Stimulated activated CD8-positive, alpha-beta memory T cell treated with anti-CD3 and anti-CD28 coated beads, Interleukin-15, amount 100 ng/mL, for 4 hours (primary cell): ENCODE results near the gene FGF1.
A peak's percentile ranks its signal among the peaks of the same experiment; 100 is the strongest.

Experiments
- DNase-seq, 2 donors: peaks; one replicate each; pipeline ENCODE4 v3.0.0-alpha.2; 2020; ENCODE audit warnings: low read depth in 2 of 2

The FGF1 gene

DNA sequence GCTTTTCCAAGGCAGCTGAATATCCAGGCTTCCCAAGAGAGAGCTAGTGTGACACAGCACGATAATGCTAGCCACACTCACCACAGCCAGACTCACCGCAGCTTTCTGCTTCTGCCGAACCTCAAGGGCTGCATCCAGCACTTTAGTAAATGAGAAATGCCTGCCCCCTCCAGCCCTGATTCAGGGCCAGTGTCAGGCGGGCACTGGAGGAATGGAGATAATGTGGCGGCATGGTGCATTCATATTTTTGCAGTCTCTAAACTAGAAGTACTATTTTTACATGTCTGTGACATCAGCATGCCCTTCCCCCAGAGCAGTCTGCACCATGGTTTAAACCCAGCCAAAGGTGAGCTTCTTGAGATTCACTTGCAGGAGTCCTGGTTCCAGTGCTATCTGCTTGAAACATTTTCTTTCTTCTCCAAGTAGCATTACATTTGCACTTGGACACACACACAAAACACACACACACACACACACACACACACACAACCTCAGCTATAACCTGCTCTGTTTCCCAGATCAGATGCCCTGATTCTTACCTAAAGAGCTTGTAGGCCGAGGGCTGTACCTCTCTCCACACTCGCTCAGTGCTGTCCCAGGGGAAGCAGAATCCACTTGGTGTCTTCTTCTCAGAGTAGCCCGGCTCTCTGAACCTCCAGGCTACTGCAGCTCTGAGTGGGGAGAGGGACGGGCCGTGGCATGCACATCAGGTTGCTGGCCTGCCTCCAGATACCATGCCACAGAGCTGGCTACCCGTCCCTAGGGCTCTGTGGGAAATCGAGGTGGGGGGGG is at the start of gene FGF1:
FGF1 (minus strand) TSS at position 673 of the 792 bp plus-strand sequence. CDS start 71,963 bp downstream, outside the sequence.
- DNase-seq, result no peak

DNA sequence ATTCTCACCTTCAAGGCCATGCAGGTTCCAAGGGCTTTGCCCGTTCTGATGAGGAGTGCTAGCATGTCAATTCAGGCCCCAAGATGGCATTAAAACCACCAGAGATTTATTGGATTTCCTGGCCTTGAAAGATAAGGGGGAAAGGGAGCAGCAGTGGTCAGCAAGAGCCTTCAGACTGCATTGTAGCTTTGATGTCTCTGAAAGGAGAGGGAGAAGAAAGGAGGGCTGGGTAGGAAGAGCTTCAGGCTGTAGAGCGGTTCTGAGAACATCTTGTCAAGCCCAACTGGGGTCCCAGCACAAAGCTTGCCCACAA is 41.8 kb upstream of the FGF1 start:
- no peak for DNase-seq

DNA sequence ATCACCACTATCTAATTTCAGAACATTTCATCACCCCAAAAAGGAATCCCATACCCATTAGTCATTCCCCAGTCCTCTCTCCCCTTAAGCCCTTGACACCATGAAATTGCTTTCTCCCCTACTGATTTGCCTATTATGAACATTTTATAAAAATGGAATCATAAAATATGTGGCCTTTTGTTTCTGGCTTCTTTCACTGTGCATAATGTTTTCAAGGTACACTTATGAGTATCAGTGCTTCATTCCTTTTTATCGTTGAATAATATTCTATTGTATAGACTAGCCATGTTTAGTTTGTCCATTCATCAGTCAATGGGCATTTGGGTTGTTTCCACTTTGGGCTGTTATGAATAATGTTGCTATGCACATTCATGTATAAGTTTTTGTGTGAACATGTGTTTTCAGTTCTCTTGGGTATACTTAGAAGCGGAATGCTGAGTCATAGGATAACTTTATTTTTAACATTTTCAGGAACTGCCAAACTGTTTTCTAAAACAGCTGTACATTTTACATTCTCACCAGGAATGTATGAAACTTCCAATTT is 40.4 kb upstream of the FGF1 start:
- DNase-seq, result no peak

DNA sequence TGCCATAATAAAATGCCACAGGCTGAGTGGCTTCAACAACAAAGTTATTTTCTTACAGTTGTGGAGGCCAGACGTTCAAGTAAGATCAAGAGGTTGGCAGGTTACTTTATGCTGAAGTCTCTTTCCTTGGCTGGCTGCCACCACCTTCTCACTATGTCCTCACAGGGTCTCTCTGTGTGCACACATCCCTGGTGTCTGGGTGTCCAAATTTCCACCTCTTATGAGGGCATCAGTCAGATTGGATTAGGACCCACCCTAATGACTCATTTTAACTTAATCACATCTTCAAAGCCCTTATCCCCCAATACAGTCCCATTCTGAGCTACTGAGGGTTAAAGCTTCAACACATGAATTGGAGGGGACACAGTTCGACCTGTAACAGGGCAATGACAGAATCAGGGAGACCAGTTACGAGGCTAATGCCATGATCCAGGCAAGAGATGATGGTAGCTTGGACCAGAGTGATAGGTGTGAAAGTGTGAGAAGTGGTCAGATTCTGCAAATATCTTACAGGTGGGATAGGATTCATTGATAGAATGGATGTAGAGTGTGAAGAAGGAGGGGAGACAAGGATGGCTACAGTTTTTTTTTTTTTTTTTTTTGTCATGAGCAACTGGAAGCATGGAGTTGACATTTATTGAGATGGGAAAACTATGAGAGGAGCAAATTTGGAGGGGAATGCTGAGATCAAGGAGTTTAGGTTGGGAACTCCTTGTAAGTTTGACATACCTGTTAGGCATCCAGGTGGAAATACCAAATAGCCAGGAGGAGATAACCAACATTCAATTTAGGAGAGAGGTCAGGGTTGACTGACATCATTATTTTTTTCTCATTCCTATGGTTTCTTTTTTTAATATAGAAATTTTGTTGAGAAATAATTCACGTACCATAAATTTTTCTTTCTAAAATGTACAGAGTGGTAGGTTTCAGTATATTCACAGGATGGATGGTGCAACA is 39.6 kb upstream of the FGF1 start:
- DNase-seq, result no peak

DNA sequence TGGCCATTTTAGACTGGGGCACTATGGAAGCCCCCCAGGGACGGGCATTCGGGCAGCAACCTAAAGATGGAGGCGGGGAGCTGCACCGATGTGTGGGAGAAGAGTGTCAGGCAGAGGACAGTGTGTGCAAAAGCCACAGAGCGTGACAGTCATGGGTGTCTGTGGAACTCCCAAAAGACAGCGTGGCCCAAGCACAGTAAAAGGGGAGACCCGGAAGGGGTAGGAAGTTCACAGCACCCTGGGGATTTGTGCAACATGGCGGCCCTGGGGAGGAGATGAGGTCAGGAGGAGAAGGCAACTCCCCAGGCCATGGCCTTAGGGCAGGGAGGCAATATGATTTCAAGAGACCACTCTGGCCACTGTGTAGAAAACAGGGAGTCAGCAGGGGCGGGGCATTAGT is 38.9 kb upstream of the FGF1 start:
- DNase-seq, result no peak

DNA sequence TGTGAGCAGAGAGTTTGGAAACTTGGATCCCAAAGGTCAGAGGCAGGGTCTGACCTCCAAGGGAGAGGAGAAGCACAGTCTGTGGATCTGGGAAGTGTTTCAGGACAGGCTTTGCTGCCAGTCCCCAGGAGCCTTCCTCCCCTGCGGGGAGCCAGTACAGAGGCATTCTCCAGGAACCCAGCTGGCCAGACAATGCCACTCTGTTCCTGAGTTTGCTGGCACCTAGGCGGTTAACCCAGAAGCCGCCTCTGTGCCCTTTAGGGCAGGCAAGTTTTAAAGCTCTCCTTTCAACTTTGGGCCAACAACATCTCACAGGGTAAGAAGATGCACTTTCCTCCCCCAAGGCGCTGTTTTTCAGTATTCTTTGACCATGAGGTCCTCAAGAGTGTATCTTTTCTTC is 37.0 kb upstream of the FGF1 start:
- DNase-seq, result no peak

DNA sequence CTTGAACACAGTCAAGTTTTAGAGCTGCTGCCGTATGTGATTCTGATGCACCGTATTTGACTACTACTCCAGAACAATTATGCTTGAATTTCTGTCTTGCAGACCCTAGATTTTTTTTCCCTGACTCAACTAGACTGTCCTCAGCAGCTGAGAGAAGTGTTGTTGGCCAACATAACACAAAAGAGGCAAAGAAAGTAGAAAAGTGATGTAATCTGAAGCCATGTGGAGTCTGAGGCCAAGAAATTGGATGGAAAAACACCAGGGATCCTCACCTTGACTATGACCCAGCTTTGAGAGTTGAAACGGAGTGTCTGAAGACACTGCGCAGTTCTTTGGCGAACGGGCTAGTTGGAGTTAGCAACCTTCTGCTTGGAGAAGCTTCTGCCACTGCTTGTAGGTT is 36.3 kb upstream of the FGF1 start:
- no peak for DNase-seq

DNA sequence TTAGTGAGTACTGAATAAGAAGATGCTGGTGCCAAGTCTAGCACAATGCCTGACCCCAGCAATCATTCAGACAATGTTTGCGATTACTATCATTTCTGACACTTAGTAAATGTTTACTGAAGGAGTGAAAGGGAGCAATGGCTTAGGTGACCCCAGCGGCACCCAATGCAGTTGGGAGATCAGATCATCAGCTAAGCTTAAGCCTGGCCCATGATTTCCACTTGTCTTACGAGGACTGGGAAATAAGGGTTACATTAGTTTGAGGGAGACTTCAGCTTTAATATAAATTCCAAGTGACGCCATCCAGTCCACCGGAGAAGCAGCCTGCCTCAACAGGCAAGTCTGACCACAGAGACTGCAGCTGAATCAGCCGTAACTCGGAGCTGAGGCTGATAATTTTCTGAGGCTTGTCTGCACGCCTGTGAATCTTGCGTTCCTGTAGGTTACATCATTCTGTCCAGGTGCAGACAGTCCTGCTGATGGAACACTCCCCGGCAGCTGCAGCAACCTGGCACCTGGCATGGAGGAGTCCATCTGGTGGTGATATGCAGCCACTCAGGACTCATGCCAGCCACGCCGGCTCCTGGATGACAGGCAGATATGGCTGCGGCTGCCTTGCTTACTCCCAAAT is 34.9 kb upstream of the FGF1 start:
- no peak for DNase-seq

DNA sequence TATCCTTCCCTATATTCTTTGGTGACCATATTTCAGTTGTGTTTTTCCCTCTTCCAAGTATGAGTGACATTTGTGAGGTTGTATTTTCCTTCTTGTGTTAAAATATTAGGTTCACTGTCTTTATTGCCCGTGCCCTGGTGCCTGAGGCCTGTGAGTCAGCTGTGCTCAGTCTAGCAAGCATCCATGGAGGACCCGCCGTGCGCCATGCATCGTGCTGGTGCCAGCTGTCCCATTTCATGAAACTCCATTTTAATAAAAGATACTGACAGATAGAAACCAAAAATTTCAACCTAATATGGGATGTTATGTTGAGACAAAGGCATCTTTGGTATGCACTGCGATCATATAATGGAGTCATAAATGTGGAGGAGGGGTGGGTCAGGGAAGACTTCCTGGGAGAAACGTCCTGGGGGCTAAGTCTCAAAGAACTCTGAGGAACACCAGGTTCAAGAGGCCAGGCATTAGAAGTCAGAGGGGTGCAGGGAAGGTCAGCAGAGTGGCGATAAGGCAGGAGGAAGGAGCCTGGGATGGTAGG is 34.0 kb upstream of the FGF1 start:
- no peak for DNase-seq

DNA sequence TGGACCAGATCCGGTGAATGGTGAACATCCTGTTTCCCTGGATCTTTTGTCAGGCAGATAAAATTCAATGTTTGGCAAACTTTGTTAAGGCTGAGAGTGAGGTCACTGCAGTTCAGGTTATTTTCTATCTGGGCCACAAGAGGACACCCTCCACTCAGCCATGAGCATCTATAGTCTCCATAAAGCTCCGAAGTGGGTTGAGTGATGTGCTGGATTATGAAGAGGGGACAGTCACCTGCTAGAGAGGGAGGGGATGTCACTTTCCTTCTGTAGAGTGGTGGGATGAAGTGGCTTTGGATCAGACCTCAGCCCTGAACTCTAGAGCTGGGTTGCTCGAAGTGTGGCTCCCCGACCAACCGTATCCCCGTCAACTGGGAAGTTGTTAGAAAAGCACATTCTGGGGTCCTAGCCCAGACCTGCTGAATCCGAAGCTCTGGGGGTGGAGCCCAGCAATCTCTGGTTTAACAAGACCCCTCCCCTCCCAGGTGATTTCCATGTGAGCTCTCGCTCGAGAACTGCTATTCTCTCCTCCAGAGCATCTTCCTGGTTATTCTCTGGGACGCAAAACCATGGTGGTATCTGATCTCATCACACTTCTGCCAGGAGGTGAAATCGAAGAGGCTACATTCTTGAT is 31.8 kb upstream of the FGF1 start:
- no peak for DNase-seq

DNA sequence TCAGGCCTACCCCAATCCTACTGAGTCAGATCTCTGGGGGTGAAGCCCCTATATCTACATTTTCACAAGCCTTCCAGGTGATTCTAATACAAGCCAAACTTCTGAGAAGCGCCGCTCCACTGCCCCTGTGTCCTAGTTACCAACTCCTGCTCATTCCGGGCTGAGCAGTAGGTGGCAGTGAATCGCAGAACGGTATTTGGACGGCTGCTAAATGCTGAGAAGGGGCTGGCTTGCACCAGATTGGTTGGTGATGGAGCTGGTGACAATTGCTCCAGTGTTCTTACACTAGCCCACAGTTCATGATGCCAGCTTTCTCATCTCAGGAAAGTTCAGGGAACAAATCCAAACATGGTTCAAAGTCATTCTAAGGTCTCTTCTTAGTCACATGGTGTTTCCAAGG is 31.1 kb upstream of the FGF1 start:
- DNase-seq, result no peak

DNA sequence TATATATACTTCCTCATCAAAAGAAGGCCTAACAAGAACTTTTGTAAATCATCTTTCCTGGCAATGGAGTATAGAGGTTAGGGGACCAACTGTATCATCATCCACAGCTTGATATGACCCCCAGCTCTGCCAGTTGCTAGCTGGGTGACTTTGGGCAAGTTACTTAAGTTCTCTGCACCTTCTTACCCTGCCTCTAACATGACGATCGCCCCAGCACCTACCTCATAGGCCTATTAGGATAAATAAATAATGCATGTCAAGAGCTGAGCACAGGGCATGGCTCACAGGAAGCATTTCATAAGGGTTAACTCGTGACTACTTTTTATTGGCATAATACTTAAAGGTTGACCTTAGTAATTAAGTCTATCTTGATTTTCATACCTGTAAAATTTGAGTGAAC is 29.4 kb upstream of the FGF1 start:
- no peak for DNase-seq

DNA sequence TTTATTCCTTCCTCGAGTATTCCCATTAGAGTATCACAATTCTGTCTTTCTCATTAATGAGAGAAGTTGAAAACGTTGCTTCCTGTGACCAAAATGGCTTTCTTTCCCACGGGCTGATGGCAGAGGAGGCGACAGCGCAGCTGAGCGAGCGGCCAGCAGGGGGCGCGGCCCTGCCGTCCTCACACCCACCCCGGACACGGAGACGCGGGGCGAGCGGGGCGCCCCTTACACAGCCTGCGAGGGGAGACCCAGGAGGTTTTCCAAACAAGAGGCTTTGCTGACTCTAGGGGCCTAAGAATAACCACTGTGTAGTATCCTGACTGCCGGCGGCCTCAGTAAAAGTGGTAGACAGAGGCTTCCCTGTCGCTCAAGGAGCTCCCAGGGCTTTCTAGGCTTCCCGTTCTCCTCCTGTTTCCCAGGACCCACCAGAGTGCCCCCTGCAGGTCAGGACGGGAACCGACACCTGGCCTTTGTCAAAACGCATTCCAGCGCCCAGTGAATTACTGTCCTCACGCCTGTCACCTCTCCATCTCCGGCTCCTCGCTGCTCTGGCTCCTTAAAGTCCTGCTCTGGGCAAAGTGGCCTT is 27.3 kb upstream of the FGF1 start:
- DNase-seq, result peak; percentile 67 to 74

DNA sequence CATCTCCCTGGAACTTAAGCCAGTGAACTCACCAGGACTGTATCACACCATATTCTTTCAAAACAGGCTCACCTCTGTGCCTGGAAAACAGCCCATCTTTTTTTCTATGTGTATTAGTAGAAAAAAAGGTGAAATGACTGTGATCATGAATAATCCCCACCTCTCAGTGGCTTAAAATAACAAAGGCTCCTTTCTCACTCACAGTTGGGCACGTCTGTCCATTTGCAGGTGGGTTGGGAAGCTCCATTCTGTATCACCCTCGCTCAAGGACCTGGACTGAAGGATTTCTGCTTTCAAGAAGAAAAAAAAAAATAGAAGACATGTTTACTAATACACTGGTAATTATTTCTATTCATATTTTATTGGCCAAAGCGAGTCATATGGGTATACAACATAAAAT is 17.3 kb upstream of the FGF1 start:
- no peak for DNase-seq

DNA sequence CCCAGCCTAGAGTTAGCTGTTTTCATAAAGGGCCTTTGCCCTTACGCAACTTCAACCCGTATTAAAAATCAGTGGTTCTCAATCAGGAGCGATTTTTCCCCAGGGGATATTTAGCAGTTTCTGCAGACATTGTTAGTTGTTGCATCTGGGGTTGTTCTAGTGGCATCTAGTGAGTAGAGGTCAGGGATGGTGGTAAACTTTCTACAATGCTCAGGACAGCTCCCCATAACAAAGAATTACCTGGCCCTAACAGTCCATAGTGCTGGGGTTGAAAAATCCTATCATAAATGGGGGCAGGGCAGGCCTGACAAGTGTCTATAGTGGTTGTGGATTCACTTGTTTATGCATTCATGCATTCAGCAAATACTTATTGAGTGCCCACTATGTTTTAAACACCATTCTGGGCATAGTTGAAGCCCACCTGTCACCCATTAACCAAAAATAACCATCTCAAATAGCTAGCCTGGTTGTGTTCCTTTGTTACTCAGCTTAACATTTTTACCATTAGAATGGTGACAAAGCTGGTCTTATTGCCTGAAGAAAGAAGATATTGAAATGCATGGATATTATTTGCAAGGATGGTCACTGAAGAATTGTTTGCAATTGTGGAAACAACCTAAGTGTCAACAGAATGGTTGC is 15.9 kb upstream of the FGF1 start:
- DNase-seq, result no peak

DNA sequence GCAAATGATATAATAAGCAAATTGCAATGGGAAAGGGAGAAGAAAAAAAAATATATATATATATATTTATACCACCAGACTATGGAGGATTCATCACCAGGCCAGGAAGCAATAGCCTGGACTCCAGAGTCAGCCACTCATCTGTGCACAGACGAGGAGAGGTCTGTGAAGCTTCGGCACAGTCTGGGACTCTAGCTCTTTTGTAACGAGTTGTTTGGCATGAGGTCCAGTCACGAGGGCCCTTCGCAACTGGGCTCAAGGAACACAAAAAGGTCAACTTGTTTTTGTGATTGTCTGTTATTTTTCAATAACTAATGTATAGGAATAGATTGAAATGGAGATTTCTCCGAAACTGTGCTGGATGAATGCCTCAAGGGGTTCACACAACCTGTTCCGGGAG is 14.7 kb upstream of the FGF1 start:
- DNase-seq, result no peak

DNA sequence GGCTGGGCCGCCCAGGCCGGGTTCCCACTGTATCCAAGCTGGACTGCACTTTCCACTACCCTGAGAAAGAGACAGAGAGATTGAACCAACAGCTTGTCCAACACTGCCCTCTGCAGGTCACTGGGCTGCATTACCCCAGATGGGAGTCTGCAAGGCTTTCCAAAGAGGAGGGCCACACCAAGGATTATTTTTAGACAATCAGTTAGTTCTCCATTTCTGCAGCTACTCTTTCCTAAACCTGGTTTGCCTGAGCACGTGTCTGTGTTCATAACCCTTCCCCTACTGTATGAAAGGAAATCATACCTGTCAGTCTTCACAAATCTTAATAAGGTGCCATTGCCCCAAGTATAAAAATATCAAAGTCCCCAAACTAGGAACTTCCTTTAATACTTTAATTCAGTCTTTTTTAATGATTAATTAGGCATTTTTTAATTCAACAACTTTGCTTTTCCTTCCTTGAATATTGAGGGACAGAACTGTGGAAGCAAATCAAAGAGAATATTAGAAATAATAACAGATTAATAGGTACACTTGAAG is 13.4 kb upstream of the FGF1 start:
- peak; percentile 17 to 43 for DNase-seq

DNA sequence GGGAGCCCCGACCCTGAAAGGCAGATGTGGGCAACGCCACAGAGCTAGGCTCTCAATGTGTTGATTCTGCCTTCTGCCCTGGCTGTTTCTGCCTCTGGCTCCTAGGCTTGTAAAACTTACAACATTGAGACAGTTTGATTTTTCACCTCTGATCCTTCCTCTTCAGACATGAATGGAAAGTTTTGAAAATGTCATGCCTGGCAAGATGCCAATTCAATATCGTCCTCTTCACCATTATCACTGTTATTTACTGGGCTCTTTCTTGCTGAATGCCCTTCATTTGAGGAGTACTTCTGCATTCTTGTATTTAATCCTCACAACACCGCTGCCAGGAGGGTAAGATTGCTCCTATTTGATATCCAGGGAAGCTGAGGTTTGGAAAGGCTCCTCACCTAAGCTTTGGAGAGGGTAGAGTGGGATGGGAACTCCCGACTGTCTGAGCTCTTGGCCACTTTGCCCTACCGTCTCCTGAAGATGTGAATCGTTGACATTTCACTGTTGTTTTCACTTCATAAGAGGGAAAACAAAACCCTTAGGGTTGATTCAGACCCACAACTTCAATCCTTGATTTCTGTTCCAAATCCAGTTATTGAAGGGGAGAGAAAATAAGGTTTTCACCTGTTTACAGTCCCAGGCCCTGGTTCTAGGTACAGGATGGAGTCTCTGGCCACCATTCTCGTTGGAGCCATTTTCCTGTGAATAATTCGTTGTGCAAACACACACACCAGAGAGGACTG is 12.7 kb upstream of the FGF1 start:
- no peak for DNase-seq

DNA sequence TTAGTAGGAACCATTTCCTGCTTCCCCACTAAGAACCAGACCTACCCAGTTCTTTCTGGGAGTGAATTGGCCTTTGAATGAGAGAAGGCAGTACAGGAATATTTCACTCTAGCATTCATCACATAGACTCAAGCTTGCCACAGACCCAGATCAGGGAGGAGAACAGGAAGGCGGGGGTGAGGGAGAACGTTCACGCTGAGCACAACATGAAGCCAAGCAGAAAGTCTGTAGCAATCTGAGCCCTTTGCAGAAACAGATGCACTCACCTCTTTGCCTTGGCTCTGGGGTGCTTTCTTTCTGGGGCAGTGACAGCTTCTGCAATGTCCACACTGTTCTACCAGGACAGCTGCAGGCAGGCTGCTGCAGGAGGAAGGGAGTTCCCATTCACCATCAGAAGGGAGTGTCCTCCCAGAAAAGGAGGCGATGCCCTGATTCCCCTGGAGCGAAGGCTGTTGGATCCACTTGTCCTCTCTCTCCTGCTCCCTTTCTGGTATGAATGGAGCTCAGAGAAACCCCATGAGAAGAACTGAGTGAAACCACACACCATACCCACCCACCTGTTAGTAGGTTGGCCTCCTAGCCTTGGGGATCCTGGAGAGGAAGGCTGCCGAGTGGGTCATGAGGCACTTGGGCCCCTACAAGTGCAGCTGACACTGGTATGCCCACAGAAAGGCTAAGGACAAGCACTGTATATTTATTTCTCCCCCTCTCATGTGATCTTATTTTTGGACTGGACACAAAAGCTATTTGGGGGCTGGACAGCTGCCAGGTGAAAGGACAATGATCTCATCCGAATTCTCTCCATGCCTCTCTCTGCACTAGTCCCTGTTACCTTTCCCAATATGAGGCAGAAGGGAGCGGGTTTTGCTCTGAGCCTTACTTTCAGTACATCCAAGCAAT is 11.7 kb upstream of the FGF1 start:
- no peak for DNase-seq
